Subcutaneous adipose tissue (tissue), 4 donors: ENCODE data around the gene DNAJA4. TPM values are rescaled to one million over a fixed set of nuclear protein-coding genes. Genes with fewer than 3 reads are reported as not detected.

ENCODE experiments used
- CTCF ChIP-seq: fragments of 450-650 bp; IDR thresholded peaks from one replicate; pipeline ENCODE4 v1.5.1; 2016; ENCODE audit warnings: low read depth, mild to moderate bottlenecking, control low read depth, antibody characterized with exemption, moderate library complexity
- total RNA-seq, 4 donors: library from RNA; depleted of rRNA; stranded (reverse); fragments of >200 nt; gene quantifications; one replicate each; pipeline ENCODE4 v1.1.0, GENCODE V29; 2016

DNAJA4 gene
- total RNA-seq, 4 donors from 2014 or later: 14.3 to 22.8 (median 17.7) TPM

- no peak for TF ChIP-seq CTCF
Observed at GRCh38 chr15:78301828-78302227, 37.5 kb downstream of the DNAJA4 start.

GRCh38 chr15:78302579-78303312 is 38.4 kb downstream of the DNAJA4 start:
- no peak for TF ChIP-seq CTCF

- no peak for TF ChIP-seq CTCF
Observed at GRCh38 chr15:78304216-78305066, 40.1 kb downstream of the DNAJA4 start.

- TF ChIP-seq CTCF: no peak
Observed at GRCh38 chr15:78306176-78306774, 41.9 kb downstream of the DNAJA4 start.

- no peak for TF ChIP-seq CTCF
Observed at GRCh38 chr15:78307976-78308375, 43.6 kb downstream of the DNAJA4 start.

- no peak for TF ChIP-seq CTCF
Observed at GRCh38 chr15:78308422-78309032, 44.2 kb downstream of the DNAJA4 start.
